GM19468 (cell line): ENCODE measurements around the gene ROS1.
"Not testable (repeated sequence)": the region's sequence is repeated elsewhere in the genome, so short reads cannot be mapped to it uniquely, and the experiment has no call there.

Experiments
- ATAC-seq: cut with Tn5 transposase; IDR thresholded peaks from one replicate; pipeline ENCODE4 v1.9.1; 2021; ENCODE audit warnings: mild to moderate bottlenecking, moderate library complexity, moderate number of reproducible peaks; ENCODE audit not compliant: unreplicated experiment; ENCODE audit errors: extremely low read depth

Gene ROS1

GRCh38 chr6:117389227-117390057, 36.3 kb downstream of the ROS1 start:
- ATAC-seq = no peak

GRCh38 chr6:117387454-117387974, 38.2 kb downstream of the ROS1 start:
- no peak for ATAC-seq

- ATAC-seq = no peak
These were observed 41.1 kb downstream of the ROS1 start for GRCh38 chr6:117384659-117385058.

- no peak for ATAC-seq
These were observed 44.0 kb downstream of the ROS1 start for GRCh38 chr6:117381749-117382148.

- no peak for ATAC-seq
These were observed 45.4 kb downstream of the ROS1 start for GRCh38 chr6:117380298-117380697.

GRCh38 chr6:117375446-117375845, 50.3 kb downstream of the ROS1 start:
- ATAC-seq = no peak

GRCh38 chr6:117373211-117373813, 52.4 kb downstream of the ROS1 start:
- no peak for ATAC-seq

- not testable (repeated sequence) for ATAC-seq
These were observed 53.5 kb downstream of the ROS1 start for GRCh38 chr6:117372289-117372688.

GRCh38 chr6:117371492-117371891, 54.2 kb downstream of the ROS1 start:
- ATAC-seq = no peak

GRCh38 chr6:117359581-117359980, 66.2 kb downstream of the ROS1 start:
- no peak for ATAC-seq

GRCh38 chr6:117354671-117355070, 71.1 kb downstream of the ROS1 start:
- no peak for ATAC-seq

GRCh38 chr6:117352466-117353081, 73.2 kb downstream of the ROS1 start:
- ATAC-seq = no peak

GRCh38 chr6:117351521-117351920, 74.2 kb downstream of the ROS1 start:
- ATAC-seq = no peak

GRCh38 chr6:117346142-117346930, 79.4 kb downstream of the ROS1 start:
- ATAC-seq = no peak

GRCh38 chr6:117345292-117345610, 80.5 kb downstream of the ROS1 start:
- ATAC-seq = no peak

- ATAC-seq = no peak
These were observed 81.1 kb downstream of the ROS1 start for GRCh38 chr6:117344444-117345291.

GRCh38 chr6:117338567-117338966, 87.2 kb downstream of the ROS1 start:
- no peak for ATAC-seq

- ATAC-seq = no peak
These were observed 95.8 kb downstream of the ROS1 start for GRCh38 chr6:117329926-117330325.

- no peak for ATAC-seq
These were observed 97.2 kb downstream of the ROS1 start for GRCh38 chr6:117328500-117328899.

- no peak for ATAC-seq
These were observed 97.7 kb downstream of the ROS1 start for GRCh38 chr6:117328005-117328389.
